ENCODE measurements around the gene AGAP2.

DNA sequence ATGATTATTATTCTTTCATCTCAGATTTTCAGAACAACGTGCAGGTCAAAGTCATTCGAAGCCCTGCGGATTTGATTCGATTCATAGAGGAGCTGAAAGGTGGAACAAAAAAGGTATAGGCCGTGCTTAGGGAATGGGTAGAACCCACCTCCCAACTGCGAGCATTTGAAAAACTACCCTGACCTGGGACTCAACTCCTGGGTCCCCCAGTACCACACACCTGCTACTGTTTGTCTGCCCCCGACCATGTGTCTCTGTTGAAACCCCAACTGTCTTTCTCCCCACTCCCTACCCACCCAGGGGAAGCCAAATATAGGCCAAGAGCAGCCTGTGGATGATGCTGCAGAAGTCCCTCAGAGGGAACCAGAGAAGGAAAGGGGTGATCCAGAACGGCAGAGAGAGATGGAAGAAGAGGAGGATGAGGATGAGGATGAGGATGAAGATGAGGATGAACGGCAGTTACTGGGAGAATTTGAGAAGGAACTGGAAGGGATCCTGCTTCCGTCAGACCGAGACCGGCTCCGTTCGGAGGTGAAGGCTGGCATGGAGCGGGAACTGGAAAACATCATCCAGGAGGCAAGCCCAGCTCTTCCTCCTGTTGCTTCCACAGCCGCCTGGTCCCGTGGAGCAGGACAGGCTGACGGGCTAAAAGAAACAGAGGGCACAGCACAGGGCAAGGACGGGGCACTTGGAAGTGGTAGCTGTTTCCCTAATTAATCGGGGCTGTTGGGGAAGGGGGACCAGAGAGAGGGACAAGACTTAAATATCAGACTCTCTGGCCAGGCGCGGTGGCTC is 20.5 kb downstream of the AGAP2 start:
- TF ChIP-seq, protein P1, sequence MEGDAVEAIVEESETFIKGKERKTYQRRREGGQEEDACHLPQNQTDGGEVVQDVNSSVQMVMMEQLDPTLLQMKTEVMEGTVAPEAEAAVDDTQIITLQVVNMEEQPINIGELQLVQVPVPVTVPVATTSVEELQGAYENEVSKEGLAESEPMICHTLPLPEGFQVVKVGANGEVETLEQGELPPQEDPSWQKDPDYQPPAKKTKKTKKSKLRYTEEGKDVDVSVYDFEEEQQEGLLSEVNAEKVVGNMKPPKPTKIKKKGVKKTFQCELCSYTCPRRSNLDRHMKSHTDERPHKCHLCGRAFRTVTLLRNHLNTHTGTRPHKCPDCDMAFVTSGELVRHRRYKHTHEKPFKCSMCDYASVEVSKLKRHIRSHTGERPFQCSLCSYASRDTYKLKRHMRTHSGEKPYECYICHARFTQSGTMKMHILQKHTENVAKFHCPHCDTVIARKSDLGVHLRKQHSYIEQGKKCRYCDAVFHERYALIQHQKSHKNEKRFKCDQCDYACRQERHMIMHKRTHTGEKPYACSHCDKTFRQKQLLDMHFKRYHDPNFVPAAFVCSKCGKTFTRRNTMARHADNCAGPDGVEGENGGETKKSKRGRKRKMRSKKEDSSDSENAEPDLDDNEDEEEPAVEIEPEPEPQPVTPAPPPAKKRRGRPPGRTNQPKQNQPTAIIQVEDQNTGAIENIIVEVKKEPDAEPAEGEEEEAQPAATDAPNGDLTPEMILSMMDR (optimal IDR thresholded peaks at IDR 0.05 in 1 of 3, IDR thresholded peaks at IDR 0.05 in 1 of 3, conservative IDR thresholded peaks at IDR 0.05 in 1 of 3; ENCODE audit: extremely low read depth in 1 of 3, insufficient read depth in 2 of 3, low read length in 3 of 3): no peak
- TF ChIP-seq EZH2 (IDR thresholded peaks at IDR 0.05; ENCODE audit: low read length): no peak
